RWPE1 (cell line): ENCODE measurements around the gene TRIP10.

Experiments used
- CTCF ChIA-PET: fragments of 350-600 bp; sonication (Branson Sonifier 250); formaldehyde crosslinking; extraction: SDS; loops from one replicate; lab custom pipeline; 2021; lab: Yijun Ruan, JAX
- POLR2A ChIA-PET: fragments of 400-600 bp; formaldehyde crosslinking; extraction: SDS; loops from one replicate; lab custom pipeline; 2020; ENCODE audit warnings: antibody characterized with exemption; ENCODE audit not compliant: low non-redundant PET; lab: Yijun Ruan, JAX
- DNase-seq: peaks from one replicate; pipeline ENCODE4 v3.0.0; 2012; ENCODE audit warnings: low spot score
- H3K27ac ChIP-seq: fragments of 450-650 bp; 2 replicates; pipeline ENCODE4 v1.5.1; 2017
- CTCF ChIP-seq: fragments of 450-650 bp; conservative IDR thresholded peaks from 2 replicates; pipeline ENCODE4 v1.5.1; 2017; ENCODE audit warnings: low read depth, mild to moderate bottlenecking

Gene TRIP10

GRCh38 chr19:6765738-6766356 is 26.4 kb downstream of the TRIP10 start:
- peak overlapping the region; percentile 83 for H3K27ac ChIP-seq
- DNase-seq = peak; percentile 92
- TF ChIP-seq CTCF = no peak
- POLR2A ChIA-PET = no interaction called here
- CTCF ChIA-PET = no interaction called here

GRCh38 chr19:6766357-6767080 is 27.0 kb downstream of the TRIP10 start:
- H3K27ac ChIP-seq = peak overlapping the region; percentile 83
- DNase-seq = no peak
- ChIA-PET CTCF (interaction anchor here (0.6 to 1.4 kb wide), 3 partner anchors 28 to 511 kb away, joined by 3 to 6 read pairs (median 4); partner anchors contain the start of gene GPR108), POLR2A (interaction anchor here (1.6 kb wide), 1 partner anchor 29 kb away, joined by 3 read pairs; the partner anchor contains the start of gene GPR108)
- no peak for TF ChIP-seq CTCF

GRCh38 chr19:6767081-6767356 is 27.5 kb downstream of the TRIP10 start:
- ChIA-PET POLR2A (interaction anchor here (1.6 kb wide), 1 partner anchor 29 kb away, joined by 3 read pairs; the partner anchor contains the start of gene GPR108), CTCF (interaction anchor here (0.6 to 1.4 kb wide), 3 partner anchors 29 to 510 kb away, joined by 3 to 6 read pairs (median 4); partner anchors contain the start of gene GPR108)
- TF ChIP-seq CTCF = no peak
- peak; percentile 58 for DNase-seq
- peak overlapping the region; percentile 83 for H3K27ac ChIP-seq

GRCh38 chr19:6767357-6768235 is 28.1 kb downstream of the TRIP10 start, which contains the start of gene SH2D3A:
Gene SH2D3A (minus strand): TSS chr19:6767435. CDS start chr19:6763748, 3,687 bp downstream.
- CTCF ChIA-PET = interaction anchor here (0.6 to 1.5 kb wide), 4 partner anchors 29 to 509 kb away, joined by 3 to 6 read pairs (median 4); partner anchors contain the start of gene GPR108
- peak; percentile 97 for DNase-seq
- H3K27ac ChIP-seq = peak within 1 kb of the TSS; percentile 83
- no peak for TF ChIP-seq CTCF
- POLR2A ChIA-PET = interaction anchor here (1.6 kb wide), 1 partner anchor 30 kb away, joined by 3 read pairs; the partner anchor contains the start of gene GPR108

- no peak for TF ChIP-seq CTCF
- no peak for DNase-seq
- ChIA-PET CTCF (interaction anchor here (1.5 kb wide), 1 partner anchor 95 kb away, joined by 5 read pairs; no protein-coding TSS in a partner anchor), POLR2A (no interaction called here)
- H3K27ac ChIP-seq = peak overlapping the region; percentile 83
Measured at GRCh38 chr19:6768236-6768785, 28.8 kb downstream of the TRIP10 start.
